Left ventricle myocardium inferior (tissue), 1 donor: Measurements from ENCODE around the gene TNIK. TPM values are rescaled to one million over a fixed set of nuclear protein-coding genes. Genes with fewer than 3 reads are reported as not detected.

Source experiments
- DNase-seq: peaks from one replicate; pipeline ENCODE4 v3.0.0-alpha.2; 2020
- H3K27ac ChIP-seq: fragments of 200-600 bp; replicated peaks from 2 replicates; pipeline ENCODE4 v1.8.0; 2021
- H3K27me3 ChIP-seq: fragments of 200-600 bp; 2 replicates; pipeline ENCODE4 v1.8.0; 2021; ENCODE audit warnings: low read depth
- H3K36me3 ChIP-seq: fragments of 200-600 bp; 2 replicates; pipeline ENCODE4 v1.8.0; 2021
- H3K4me1 ChIP-seq: fragments of 200-600 bp; 2 replicates; pipeline ENCODE4 v1.8.0; 2021
- H3K4me3 ChIP-seq: fragments of 200-600 bp; 2 replicates; pipeline ENCODE4 v1.8.0; 2021; ENCODE audit warnings: mild to moderate bottlenecking, moderate library complexity
- H3K9me3 ChIP-seq: fragments of 200-600 bp; replicated peaks from 2 replicates; pipeline ENCODE4 v1.8.0; 2021
- CTCF ChIP-seq: fragments of 200-600 bp; IDR thresholded peaks from 2 replicates; pipeline ENCODE4 v1.8.0; 2021; ENCODE audit warnings: antibody characterized with exemption, mild to moderate bottlenecking, borderline replicate concordance
- intact Hi-C: fragments of 100-400 bp; cut with micrococcal nuclease; formaldehyde crosslinking; loops from one replicate; pipeline ENCODE4 v1.11.0; 2022
- total RNA-seq: library from RNA; stranded (reverse); fragmentation: NEBNext Ultra II Directional; extraction: Animal tissue kit (Norgen Biotek cat#: 25700); gene quantifications from one replicate; pipeline ENCODE4 v1.2.1, GENCODE V29; 2021
- donor health status: DM: no; HTN: yes; CAD: no; lungs with severe emphysema.

The TNIK gene
- total RNA-seq, 1 donor from 2014 or later = 28.6 TPM

GRCh38 chr3:171099911-171100310, 360.3 kb downstream of the TNIK start:
- peaks cover 9% of the 10 kb centered on the region for H3K4me1 ChIP-seq
- H3K9me3 ChIP-seq = no peaks in the 10 kb centered on the region
- no peak overlapping the region for H3K27ac ChIP-seq
- intact Hi-C loops = no loop called here
- no peak for DNase-seq
- peaks cover 16% of the 10 kb centered on the region for H3K36me3 ChIP-seq
- no peak for TF ChIP-seq CTCF
- H3K4me3 ChIP-seq = no peak overlapping the region
- H3K27me3 ChIP-seq = no peaks in the 10 kb centered on the region

- Histone ChIP-seq H3K4me1 (peaks cover 28% of the 10 kb centered on the region), H3K9me3 (no peaks in the 10 kb centered on the region), H3K4me3 (no peak overlapping the region), H3K36me3 (peaks cover 3% of the 10 kb centered on the region), H3K27ac (no peak overlapping the region), H3K27me3 (no peaks in the 10 kb centered on the region)
- intact Hi-C loops = no loop called here
- DNase-seq = no peak
- no peak for TF ChIP-seq CTCF
These were observed 365.1 kb downstream of the TNIK start for GRCh38 chr3:171095063-171095462.

- Histone ChIP-seq H3K9me3 (no peaks in the 10 kb centered on the region), H3K4me3 (no peak overlapping the region), H3K4me1 (peaks cover 35% of the 10 kb centered on the region), H3K27ac (no peak overlapping the region), H3K27me3 (no peaks in the 10 kb centered on the region), H3K36me3 (no peaks in the 10 kb centered on the region)
- intact Hi-C loops = no loop called here
- DNase-seq = no peak
- no peak for TF ChIP-seq CTCF
These were observed 365.8 kb downstream of the TNIK start for GRCh38 chr3:171094411-171094810.

- Histone ChIP-seq H3K27me3 (no peaks in the 10 kb centered on the region), H3K27ac (peak overlapping the region; percentile 60), H3K4me3 (no peak overlapping the region), H3K9me3 (no peaks in the 10 kb centered on the region), H3K4me1 (peaks cover 44% of the 10 kb centered on the region), H3K36me3 (no peaks in the 10 kb centered on the region)
- no peak for TF ChIP-seq CTCF
- intact Hi-C loops = no loop called here
- DNase-seq = no peak
These were observed 366.7 kb downstream of the TNIK start for GRCh38 chr3:171093462-171093861.

GRCh38 chr3:171092467-171092911, 367.7 kb downstream of the TNIK start:
- Histone ChIP-seq H3K27ac (peak overlapping the region; percentile 60), H3K4me3 (no peak overlapping the region)
- intact Hi-C loops = no loop called here

More at GRCh38 chr3:171092467-171092911, 367.7 kb downstream of the TNIK start:
- Histone ChIP-seq H3K9me3 (no peaks in the 10 kb centered on the region), H3K27me3 (no peaks in the 10 kb centered on the region), H3K4me1 (peaks cover 50% of the 10 kb centered on the region), H3K36me3 (no peaks in the 10 kb centered on the region)
- no peak for TF ChIP-seq CTCF
- no peak for DNase-seq
